ENCODE measurements around the gene LCE4A.

GRCh38 chr1:152697701-152698600 lies 10.0 kb upstream of the LCE4A start, which contains the start of gene LCE2A:
- TF ChIP-seq CTCF (IDR thresholded peaks at IDR 0.05; ENCODE audit: low read depth, low read length, poor library complexity, severe bottlenecking): no peak
- no peak for TF ChIP-seq EZH2phosphoT487 (IDR thresholded peaks at IDR 0.05; ENCODE audit: borderline replicate concordance, low read length)

Measured in DOHH2 (cell line).